Neural cell (in vitro differentiated cells): Measurements from ENCODE around the gene EPHA8.

Experiments used
- CTCF ChIP-seq: fragments of 450-650 bp; IDR thresholded peaks from 2 replicates; pipeline ENCODE4 v1.5.1; 2014; ENCODE audit warnings: antibody characterized with exemption, mild to moderate bottlenecking, moderate library complexity; ENCODE audit not compliant: poor library complexity, severe bottlenecking
- EP300 ChIP-seq: fragments of 450-650 bp; conservative IDR thresholded peaks from 2 replicates; pipeline ENCODE4 v1.6.1; 2014; ENCODE audit warnings: antibody characterized with exemption, mild to moderate bottlenecking, moderate library complexity; ENCODE audit not compliant: poor library complexity, severe bottlenecking
- EZH2 ChIP-seq: fragments of 200-600, 300-800 bp; shearing (Covaris generic), sonication (generic); IDR thresholded peaks from 2 replicates; pipeline ENCODE4 v1.6.1; 2014; ENCODE audit warnings: antibody characterized with exemption, low read length, borderline replicate concordance, mild to moderate bottlenecking; ENCODE audit not compliant: insufficient read depth, poor library complexity, severe bottlenecking
- MXI1 ChIP-seq: fragments of 450-650 bp; conservative IDR thresholded peaks from 2 replicates; pipeline ENCODE4 v1.6.1; 2014; ENCODE audit warnings: antibody characterized with exemption, mild to moderate bottlenecking; ENCODE audit not compliant: poor library complexity, severe bottlenecking
- POLR2AphosphoS5 ChIP-seq: IDR thresholded peaks from 2 replicates; pipeline ENCODE4 v1.6.1; 2012
- SMC3 ChIP-seq: fragments of 450-650 bp; conservative IDR thresholded peaks from 2 replicates; pipeline ENCODE4 v1.6.1; 2014; ENCODE audit warnings: antibody characterized with exemption, mild to moderate bottlenecking, moderate library complexity; ENCODE audit not compliant: poor library complexity
- TF ChIP-seq, protein P1 (sequence below): IDR thresholded peaks from 2 replicates; pipeline ENCODE4 v1.6.1; 2012; ENCODE audit warnings: borderline replicate concordance

DNA sequence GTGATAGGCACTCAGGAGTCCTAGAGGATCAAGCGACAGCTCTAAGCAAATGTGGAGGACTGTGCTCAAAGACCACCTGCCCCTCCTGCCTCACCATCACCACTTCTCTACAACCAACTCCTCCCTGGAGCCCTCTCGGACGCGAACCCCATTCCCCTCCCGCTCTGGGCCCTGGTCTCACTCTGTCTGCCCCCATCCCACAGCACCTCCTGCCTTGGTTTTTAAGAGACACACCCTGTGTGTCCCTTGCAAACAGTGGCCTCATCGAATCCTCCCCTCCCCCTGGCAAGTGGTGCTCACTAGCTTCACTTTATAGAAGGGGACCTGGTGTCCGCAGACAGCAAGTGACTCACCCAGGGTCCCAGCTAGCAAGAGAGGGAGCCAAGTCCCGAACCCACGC, 28.8 kb downstream of the EPHA8 start:
- TF ChIP-seq POLR2AphosphoS5 = no peak
- no peak for TF ChIP-seq CTCF
- TF ChIP-seq EP300 = no peak
- TF ChIP-seq EZH2 = no peak
- TF ChIP-seq, protein P1, sequence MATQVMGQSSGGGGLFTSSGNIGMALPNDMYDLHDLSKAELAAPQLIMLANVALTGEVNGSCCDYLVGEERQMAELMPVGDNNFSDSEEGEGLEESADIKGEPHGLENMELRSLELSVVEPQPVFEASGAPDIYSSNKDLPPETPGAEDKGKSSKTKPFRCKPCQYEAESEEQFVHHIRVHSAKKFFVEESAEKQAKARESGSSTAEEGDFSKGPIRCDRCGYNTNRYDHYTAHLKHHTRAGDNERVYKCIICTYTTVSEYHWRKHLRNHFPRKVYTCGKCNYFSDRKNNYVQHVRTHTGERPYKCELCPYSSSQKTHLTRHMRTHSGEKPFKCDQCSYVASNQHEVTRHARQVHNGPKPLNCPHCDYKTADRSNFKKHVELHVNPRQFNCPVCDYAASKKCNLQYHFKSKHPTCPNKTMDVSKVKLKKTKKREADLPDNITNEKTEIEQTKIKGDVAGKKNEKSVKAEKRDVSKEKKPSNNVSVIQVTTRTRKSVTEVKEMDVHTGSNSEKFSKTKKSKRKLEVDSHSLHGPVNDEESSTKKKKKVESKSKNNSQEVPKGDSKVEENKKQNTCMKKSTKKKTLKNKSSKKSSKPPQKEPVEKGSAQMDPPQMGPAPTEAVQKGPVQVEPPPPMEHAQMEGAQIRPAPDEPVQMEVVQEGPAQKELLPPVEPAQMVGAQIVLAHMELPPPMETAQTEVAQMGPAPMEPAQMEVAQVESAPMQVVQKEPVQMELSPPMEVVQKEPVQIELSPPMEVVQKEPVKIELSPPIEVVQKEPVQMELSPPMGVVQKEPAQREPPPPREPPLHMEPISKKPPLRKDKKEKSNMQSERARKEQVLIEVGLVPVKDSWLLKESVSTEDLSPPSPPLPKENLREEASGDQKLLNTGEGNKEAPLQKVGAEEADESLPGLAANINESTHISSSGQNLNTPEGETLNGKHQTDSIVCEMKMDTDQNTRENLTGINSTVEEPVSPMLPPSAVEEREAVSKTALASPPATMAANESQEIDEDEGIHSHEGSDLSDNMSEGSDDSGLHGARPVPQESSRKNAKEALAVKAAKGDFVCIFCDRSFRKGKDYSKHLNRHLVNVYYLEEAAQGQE = no peak
- no peak for TF ChIP-seq SMC3
- no peak for TF ChIP-seq MXI1
